WTC11 (cell line): ENCODE measurements around the gene HACE1. TPM values are rescaled to one million over a fixed set of nuclear protein-coding genes. Genes with fewer than 3 reads are reported as not detected.

Experiments
- ATAC-seq: fragments of 200-7000 bp; cut with Tn5 transposase; 2 replicates; pipeline ENCODE4 v1.10.0; 2021; ENCODE audit warnings: mild to moderate bottlenecking, moderate library complexity
- CTCF ChIA-PET: fragments of 300-600 bp; sonication (Branson Sonifier 250); formaldehyde crosslinking; loops from one replicate; lab custom pipeline; 2021; ENCODE audit warnings: antibody characterized with exemption; lab: Charles Lee
- POLR2A ChIA-PET: fragments of 350-600 bp; sonication (Branson Sonifier 250); formaldehyde crosslinking; loops from one replicate; lab custom pipeline; 2021; ENCODE audit warnings: antibody characterized with exemption; lab: Charles Lee
- DNase-seq: peaks from one replicate; pipeline ENCODE4 v3.0.0; 2021; ENCODE audit warnings: low spot score
- H3K27ac Mint-ChIP-seq: 2 replicates; pipeline ENCODE4 v1.8.0; 2021; ENCODE audit warnings: mixed read lengths
- H3K27me3 Mint-ChIP-seq: 2 replicates; pipeline ENCODE4 v1.8.0; 2021; ENCODE audit warnings: low read depth, mild to moderate bottlenecking, moderate library complexity, mixed read lengths
- H3K36me3 Mint-ChIP-seq: 2 replicates; pipeline ENCODE4 v1.8.0; 2021; ENCODE audit warnings: mixed read lengths
- H3K4me1 Mint-ChIP-seq: 2 replicates; pipeline ENCODE4 v1.8.0; 2022; ENCODE audit warnings: mixed read lengths
- H3K4me3 Mint-ChIP-seq: 2 replicates; pipeline ENCODE4 v1.8.0; 2021; ENCODE audit warnings: mild to moderate bottlenecking, moderate library complexity, mixed read lengths
- H3K9me3 Mint-ChIP-seq: 2 replicates; pipeline ENCODE4 v1.8.0; 2021; ENCODE audit warnings: mixed read lengths
- CBFB ChIP-seq: sonication (generic); formaldehyde crosslinking; IDR thresholded peaks from 2 replicates; pipeline ENCODE4 v1.8.1; 2022; ENCODE audit warnings: mild to moderate bottlenecking, low read depth, missing genetic modification reagents
- EMX1 ChIP-seq: fragments of 250-450 bp; sonication (Bioruptor Pico); IDR thresholded peaks from 2 replicates; pipeline ENCODE4 v1.8.0; 2021; ENCODE audit warnings: mild to moderate bottlenecking
- FOXK1 ChIP-seq: sonication (generic); formaldehyde crosslinking; IDR thresholded peaks from 2 replicates; pipeline ENCODE4 v1.8.0; 2022; ENCODE audit warnings: mild to moderate bottlenecking, moderate library complexity, missing genetic modification reagents
- GABPB1 ChIP-seq: sonication (generic); formaldehyde crosslinking; IDR thresholded peaks from 2 replicates; pipeline ENCODE4 v1.8.1; 2023; ENCODE audit warnings: mild to moderate bottlenecking, missing genetic modification reagents
- IRF1 ChIP-seq: sonication (generic); formaldehyde crosslinking; IDR thresholded peaks from 2 replicates; pipeline ENCODE4 v1.8.0; 2023; ENCODE audit warnings: missing genetic modification reagents
- JUN ChIP-seq: sonication (generic); formaldehyde crosslinking; IDR thresholded peaks from 2 replicates; pipeline ENCODE4 v1.8.0; 2023; ENCODE audit warnings: mild to moderate bottlenecking, missing genetic modification reagents
- KAT7 ChIP-seq: sonication (generic); formaldehyde crosslinking; IDR thresholded peaks from 2 replicates; pipeline ENCODE4 v1.8.1; 2023; ENCODE audit warnings: missing genetic modification reagents, mild to moderate bottlenecking, borderline replicate concordance
- NR3C1 ChIP-seq: sonication (generic); formaldehyde crosslinking; conservative IDR thresholded peaks from 2 replicates; pipeline ENCODE4 v1.8.1; 2023; ENCODE audit warnings: low read depth, mild to moderate bottlenecking, missing genetic modification reagents
- OVOL2 ChIP-seq: fragments of 250-450 bp; sonication (Bioruptor Pico); IDR thresholded peaks from 2 replicates; pipeline ENCODE4 v1.9.0; 2021; ENCODE audit warnings: mild to moderate bottlenecking, borderline replicate concordance
- RELA ChIP-seq: sonication (generic); formaldehyde crosslinking; IDR thresholded peaks from 2 replicates; pipeline ENCODE4 v1.8.1; 2022; ENCODE audit warnings: missing genetic modification reagents, mild to moderate bottlenecking, borderline replicate concordance
- TCF7 ChIP-seq: sonication (generic); formaldehyde crosslinking; IDR thresholded peaks from 2 replicates; pipeline ENCODE4 v1.8.0; 2022; ENCODE audit warnings: mild to moderate bottlenecking, low read depth, missing genetic modification reagents, moderate library complexity
- TEAD1 ChIP-seq: sonication (generic); formaldehyde crosslinking; IDR thresholded peaks from 2 replicates; pipeline ENCODE4 v1.8.0; 2022; ENCODE audit warnings: mild to moderate bottlenecking, missing genetic modification reagents
- ZNF138 ChIP-seq: sonication (generic); formaldehyde crosslinking; conservative IDR thresholded peaks from 2 replicates; pipeline ENCODE4 v1.8.1; 2022; ENCODE audit warnings: mild to moderate bottlenecking, moderate library complexity, missing genetic modification reagents
- ZNF532 ChIP-seq: fragments of 250-450 bp; sonication (Bioruptor Pico); IDR thresholded peaks from 2 replicates; pipeline ENCODE4 v1.9.0; 2021; ENCODE audit warnings: mild to moderate bottlenecking, borderline replicate concordance
- total RNA-seq: library from RNA; stranded (reverse); gene quantifications from 3 replicates; pipeline ENCODE4 v1.2.3, GENCODE V29; 2021
- TF ChIP-seq, protein P1 (sequence below): sonication (generic); formaldehyde crosslinking; IDR thresholded peaks from 2 replicates; pipeline ENCODE4 v1.8.1; 2023; ENCODE audit warnings: mild to moderate bottlenecking, missing genetic modification reagents
- TF ChIP-seq, protein P2 (sequence below): sonication (generic); formaldehyde crosslinking; IDR thresholded peaks from 2 replicates; pipeline ENCODE4 v1.8.0; 2022; ENCODE audit warnings: missing genetic modification reagents

The HACE1 gene
- total RNA-seq, 1 experiment from 2014 or later, result 18.1 TPM

DNA sequence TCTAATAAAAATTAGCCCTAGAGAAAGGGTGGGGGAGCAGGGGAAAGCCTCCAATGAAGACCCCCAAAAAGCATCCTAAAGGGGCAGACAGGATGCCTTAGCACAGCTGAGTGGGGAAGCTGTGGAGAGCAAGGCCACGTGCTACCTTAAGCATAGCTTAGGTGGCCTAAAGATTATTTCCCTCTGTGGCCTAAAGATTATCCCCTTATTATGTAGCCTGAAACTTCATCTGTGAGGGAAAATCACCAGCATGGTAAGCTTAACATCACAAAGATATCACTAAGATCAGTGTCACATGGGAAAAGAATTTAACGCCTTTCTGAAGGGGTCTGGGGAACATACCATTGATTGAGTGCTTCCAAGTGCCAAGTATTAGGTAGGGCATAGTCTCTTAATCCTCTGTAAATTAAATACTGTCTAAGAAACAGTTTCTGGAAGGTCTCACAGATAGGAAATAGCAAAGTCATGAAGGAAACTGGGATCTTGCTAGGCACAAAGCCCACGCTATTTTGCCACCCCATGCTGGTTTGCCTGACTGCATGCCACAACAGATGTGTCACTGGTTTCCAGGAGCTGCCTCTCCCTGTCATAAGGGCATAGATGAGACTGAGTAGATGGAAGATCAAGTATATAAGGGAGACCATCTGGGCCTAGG lies 170.0 kb downstream of the HACE1 start (continued):
- no peak for TF ChIP-seq CBFB (CRISPR knock-in tag)
- no peak for TF ChIP-seq TCF7
- TF ChIP-seq, protein P1, sequence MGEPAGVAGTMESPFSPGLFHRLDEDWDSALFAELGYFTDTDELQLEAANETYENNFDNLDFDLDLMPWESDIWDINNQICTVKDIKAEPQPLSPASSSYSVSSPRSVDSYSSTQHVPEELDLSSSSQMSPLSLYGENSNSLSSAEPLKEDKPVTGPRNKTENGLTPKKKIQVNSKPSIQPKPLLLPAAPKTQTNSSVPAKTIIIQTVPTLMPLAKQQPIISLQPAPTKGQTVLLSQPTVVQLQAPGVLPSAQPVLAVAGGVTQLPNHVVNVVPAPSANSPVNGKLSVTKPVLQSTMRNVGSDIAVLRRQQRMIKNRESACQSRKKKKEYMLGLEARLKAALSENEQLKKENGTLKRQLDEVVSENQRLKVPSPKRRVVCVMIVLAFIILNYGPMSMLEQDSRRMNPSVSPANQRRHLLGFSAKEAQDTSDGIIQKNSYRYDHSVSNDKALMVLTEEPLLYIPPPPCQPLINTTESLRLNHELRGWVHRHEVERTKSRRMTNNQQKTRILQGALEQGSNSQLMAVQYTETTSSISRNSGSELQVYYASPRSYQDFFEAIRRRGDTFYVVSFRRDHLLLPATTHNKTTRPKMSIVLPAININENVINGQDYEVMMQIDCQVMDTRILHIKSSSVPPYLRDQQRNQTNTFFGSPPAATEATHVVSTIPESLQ (CRISPR knock-in tag), result no peak

DNA sequence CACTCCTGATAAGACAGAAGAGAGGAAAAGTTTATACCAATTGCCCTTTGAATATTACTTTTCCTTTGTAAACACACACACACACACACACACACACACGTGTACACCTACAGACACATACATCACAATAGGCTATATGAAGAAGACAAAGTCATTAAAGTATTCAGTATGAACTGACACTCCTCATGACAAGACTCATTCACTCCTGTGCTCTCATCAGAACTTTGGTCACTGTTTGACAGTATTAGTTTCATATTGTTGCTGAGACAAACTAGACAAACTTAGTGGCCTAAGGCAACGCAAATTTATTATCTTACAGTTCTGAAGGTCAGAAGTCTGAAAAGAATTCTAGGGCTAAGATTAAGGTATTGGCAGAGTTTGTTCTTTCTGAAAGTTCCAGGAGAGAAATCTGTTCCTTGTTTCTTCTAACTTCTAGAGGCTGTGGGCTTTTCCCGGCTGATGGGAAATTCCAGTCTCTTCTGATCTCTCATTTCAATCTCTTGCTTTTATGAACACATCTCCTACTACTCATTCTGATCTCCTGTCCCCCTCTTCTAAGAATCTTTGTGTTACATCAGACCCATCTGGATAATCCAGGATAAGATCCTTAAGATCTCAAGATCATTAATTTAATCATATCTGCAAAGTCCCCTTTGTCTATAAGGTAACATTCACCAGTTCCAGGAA lies 171.3 kb downstream of the HACE1 start:
- Mint-ChIP-seq H3K36me3 (no peaks in the 10 kb centered on the region), H3K4me1 (peaks cover 13% of the 10 kb centered on the region), H3K27me3 (no peaks in the 10 kb centered on the region), H3K9me3 (no peaks in the 10 kb centered on the region), H3K4me3 (no peak overlapping the region)
- CTCF ChIA-PET, result no interaction called here
- ATAC-seq (no peak), DNase-seq (no peak)
- TF ChIP-seq ZNF532 (CRISPR knock-in tag), result no peak
- no peak for TF ChIP-seq ZNF138
- TF ChIP-seq, all 79 proteins: peak for 0
- no peak overlapping the region; the same call in 1 of the 2 replicates for H3K27ac Mint-ChIP-seq
- POLR2A ChIA-PET, result no interaction called here

GRCh38 chr6:104686550-104687175 lies 173.1 kb downstream of the HACE1 start:
- Mint-ChIP-seq H3K36me3 (no peaks in the 10 kb centered on the region), H3K4me3 (no peak overlapping the region), H3K4me1 (peaks cover 17% of the 10 kb centered on the region), H3K27ac (no peak overlapping the region), H3K27me3 (no peaks in the 10 kb centered on the region), H3K9me3 (no peaks in the 10 kb centered on the region)
- CTCF ChIA-PET, result no interaction called here
- ATAC-seq (no peak), DNase-seq (no peak)
- POLR2A ChIA-PET, result no interaction called here
- TF ChIP-seq TEAD1 (CRISPR knock-in tag), result no peak
- no peak for TF ChIP-seq NR3C1
- TF ChIP-seq, protein P1 (CRISPR knock-in tag), result no peak
- no peak for TF ChIP-seq IRF1
- no peak for TF ChIP-seq FOXK1 (CRISPR knock-in tag)
- no peak for TF ChIP-seq OVOL2 (CRISPR knock-in tag)
- no peak for TF ChIP-seq CBFB (CRISPR knock-in tag)
- no peak for TF ChIP-seq JUN (CRISPR knock-in tag)
- TF ChIP-seq ZNF138, result no peak
- no peak for TF ChIP-seq KAT7 (CRISPR knock-in tag)
- no peak for TF ChIP-seq GABPB1
- TF ChIP-seq, protein P2, sequence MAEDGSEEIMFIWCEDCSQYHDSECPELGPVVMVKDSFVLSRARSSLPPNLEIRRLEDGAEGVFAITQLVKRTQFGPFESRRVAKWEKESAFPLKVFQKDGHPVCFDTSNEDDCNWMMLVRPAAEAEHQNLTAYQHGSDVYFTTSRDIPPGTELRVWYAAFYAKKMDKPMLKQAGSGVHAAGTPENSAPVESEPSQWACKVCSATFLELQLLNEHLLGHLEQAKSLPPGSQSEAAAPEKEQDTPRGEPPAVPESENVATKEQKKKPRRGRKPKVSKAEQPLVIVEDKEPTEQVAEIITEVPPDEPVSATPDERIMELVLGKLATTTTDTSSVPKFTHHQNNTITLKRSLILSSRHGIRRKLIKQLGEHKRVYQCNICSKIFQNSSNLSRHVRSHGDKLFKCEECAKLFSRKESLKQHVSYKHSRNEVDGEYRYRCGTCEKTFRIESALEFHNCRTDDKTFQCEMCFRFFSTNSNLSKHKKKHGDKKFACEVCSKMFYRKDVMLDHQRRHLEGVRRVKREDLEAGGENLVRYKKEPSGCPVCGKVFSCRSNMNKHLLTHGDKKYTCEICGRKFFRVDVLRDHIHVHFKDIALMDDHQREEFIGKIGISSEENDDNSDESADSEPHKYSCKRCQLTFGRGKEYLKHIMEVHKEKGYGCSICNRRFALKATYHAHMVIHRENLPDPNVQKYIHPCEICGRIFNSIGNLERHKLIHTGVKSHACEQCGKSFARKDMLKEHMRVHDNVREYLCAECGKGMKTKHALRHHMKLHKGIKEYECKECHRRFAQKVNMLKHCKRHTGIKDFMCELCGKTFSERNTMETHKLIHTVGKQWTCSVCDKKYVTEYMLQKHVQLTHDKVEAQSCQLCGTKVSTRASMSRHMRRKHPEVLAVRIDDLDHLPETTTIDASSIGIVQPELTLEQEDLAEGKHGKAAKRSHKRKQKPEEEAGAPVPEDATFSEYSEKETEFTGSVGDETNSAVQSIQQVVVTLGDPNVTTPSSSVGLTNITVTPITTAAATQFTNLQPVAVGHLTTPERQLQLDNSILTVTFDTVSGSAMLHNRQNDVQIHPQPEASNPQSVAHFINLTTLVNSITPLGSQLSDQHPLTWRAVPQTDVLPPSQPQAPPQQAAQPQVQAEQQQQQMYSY (CRISPR knock-in tag), result no peak
- TF ChIP-seq RELA (CRISPR knock-in tag), result no peak
- no peak for TF ChIP-seq EMX1
